K562 (cell line): ENCODE data around the gene PHTF2.

Source experiments
- CTCF ChIP-seq, 3 experiments: IDR thresholded peaks in 2 of 3; conservative IDR thresholded peaks in 1 of 3; 2 replicates each; pipeline ENCODE4 v1.5.1; 2011 to 2012; ENCODE audit warnings: low read length in 3 of 3, mild to moderate bottlenecking in 3 of 3, control low read depth in 2 of 3, improper control_type of control experiment in 1 of 3, inconsistent platforms in 1 of 3, low read depth in 1 of 3, mixed read lengths in 1 of 3, moderate library complexity in 1 of 3; ENCODE audit not compliant: insufficient read depth in 2 of 3
- REST ChIP-seq, 2 experiments: fragments of 450-650 bp; formaldehyde crosslinking in 1 of 2; IDR thresholded peaks; 2 replicates each; pipeline versions ENCODE4 v1.4.0 to v1.6.1; 2014 to 2020; ENCODE audit warnings: mild to moderate bottlenecking in 2 of 2, borderline replicate concordance in 1 of 2, low read depth in 1 of 2
- ZHX1 ChIP-seq: fragments of 150-350 bp; conservative IDR thresholded peaks from 2 replicates; pipeline ENCODE4 v1.6.1; 2014; ENCODE audit warnings: low read length
- ZNF274 ChIP-seq: IDR thresholded peaks from 2 replicates; pipeline ENCODE4 v1.6.1; 2011; ENCODE audit warnings: low read depth, mild to moderate bottlenecking, low read length, moderate library complexity, borderline replicate concordance

- TF ChIP-seq REST (IDR thresholded peaks at IDR 0.05; ENCODE audit: borderline replicate concordance) (no peak), REST (CRISPR knock-in tag; IDR thresholded peaks at IDR 0.05; ENCODE audit: low read depth) (no peak), CTCF (IDR thresholded peaks at IDR 0.05 in 2 of 3, conservative IDR thresholded peaks at IDR 0.05 in 1 of 3; ENCODE audit: insufficient read depth in 2 of 3, low read depth in 1 of 3, low read length in 3 of 3) (no peak), ZHX1 (no peak), ZNF274 (no peak)
Measured at GRCh38 chr7:77820967-77821366, 22.4 kb downstream of the PHTF2 start.
